ENCODE data around the gene CABP7. TPM values are rescaled to one million over a fixed set of nuclear protein-coding genes. Genes with fewer than 3 reads are reported as not detected.

CABP7 gene
- total and polyA plus RNA-seq, 4 donors = 0.08 TPM; not detected in 3

GRCh38 chr22:29765905-29766631, 46.3 kb downstream of the CABP7 start:
- H3K27me3 ChIP-seq (ENCODE audit: control insufficient read depth in 4 of 4, insufficient read depth in 4 of 4, low read length in 3 of 4) = no peaks in the 10 kb centered on the region
- peak; percentile 60 for DNase-seq (ENCODE audit: low spot score)
- 53% methylated on average over 15 of the region's 15 CpGs for WGBS
- TF ChIP-seq FOXA1 (IDR thresholded peaks at IDR 0.05) = no peak
- no peak for TF ChIP-seq RAD21 (IDR thresholded peaks at IDR 0.05)
- TF ChIP-seq HNF4G (IDR thresholded peaks at IDR 0.05) = peak; percentile 6
- no peak for TF ChIP-seq JUND (IDR thresholded peaks at IDR 0.05)
- TF ChIP-seq, protein P1, sequence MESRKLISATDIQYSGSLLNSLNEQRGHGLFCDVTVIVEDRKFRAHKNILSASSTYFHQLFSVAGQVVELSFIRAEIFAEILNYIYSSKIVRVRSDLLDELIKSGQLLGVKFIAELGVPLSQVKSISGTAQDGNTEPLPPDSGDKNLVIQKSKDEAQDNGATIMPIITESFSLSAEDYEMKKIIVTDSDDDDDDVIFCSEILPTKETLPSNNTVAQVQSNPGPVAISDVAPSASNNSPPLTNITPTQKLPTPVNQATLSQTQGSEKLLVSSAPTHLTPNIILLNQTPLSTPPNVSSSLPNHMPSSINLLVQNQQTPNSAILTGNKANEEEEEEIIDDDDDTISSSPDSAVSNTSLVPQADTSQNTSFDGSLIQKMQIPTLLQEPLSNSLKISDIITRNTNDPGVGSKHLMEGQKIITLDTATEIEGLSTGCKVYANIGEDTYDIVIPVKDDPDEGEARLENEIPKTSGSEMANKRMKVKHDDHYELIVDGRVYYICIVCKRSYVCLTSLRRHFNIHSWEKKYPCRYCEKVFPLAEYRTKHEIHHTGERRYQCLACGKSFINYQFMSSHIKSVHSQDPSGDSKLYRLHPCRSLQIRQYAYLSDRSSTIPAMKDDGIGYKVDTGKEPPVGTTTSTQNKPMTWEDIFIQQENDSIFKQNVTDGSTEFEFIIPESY (IDR thresholded peaks at IDR 0.05) = no peak
- peak; percentile 32 to 36 for TF ChIP-seq HNF4A (conservative IDR thresholded peaks at IDR 0.05)
- H3K27ac ChIP-seq (ENCODE audit: low read depth in 1 of 2, low read length in 2 of 2) = peak overlapping the region; percentile 33 to 84
- H3K4me1 ChIP-seq (ENCODE audit: control insufficient read depth in 4 of 4, insufficient read depth in 4 of 4, low read length in 3 of 4) = peaks cover 5 to 25% (median 19%) of the 10 kb centered on the region in 4 donors
- peak overlapping the region; percentile 24 to 51 for H3K9ac ChIP-seq (ENCODE audit: low read depth in 1 of 2, low read length in 2 of 2)
- no peaks in the 10 kb centered on the region for H3K9me3 ChIP-seq (ENCODE audit: control insufficient read depth in 4 of 4, low read length in 3 of 4)
- peak overlapping the region; percentile 63 to 72 (median 68) for H3K4me3 ChIP-seq (ENCODE audit: low read depth in 1 of 3, low read length in 3 of 3)
- H3K36me3 ChIP-seq (ENCODE audit: control insufficient read depth in 4 of 4, insufficient read depth in 3 of 4, low read depth in 1 of 4, low read length in 3 of 4) = peaks cover 0 to 16% (median 11%) of the 10 kb centered on the region in 4 donors

- Histone ChIP-seq H3K27ac (ENCODE audit: low read depth in 1 of 2, low read length in 2 of 2) (peak within 1 kb of the TSS; percentile 83 to 84), H3K27me3 (ENCODE audit: control insufficient read depth in 4 of 4, insufficient read depth in 4 of 4, low read length in 3 of 4) (no peaks in the 10 kb centered on the region), H3K36me3 (ENCODE audit: control insufficient read depth in 4 of 4, insufficient read depth in 3 of 4, low read depth in 1 of 4, low read length in 3 of 4) (peaks cover 0 to 16% (median 11%) of the 10 kb centered on the region in 4 donors), H3K4me1 (ENCODE audit: control insufficient read depth in 4 of 4, insufficient read depth in 4 of 4, low read length in 3 of 4) (peaks cover 5 to 25% (median 19%) of the 10 kb centered on the region in 4 donors), H3K4me3 (ENCODE audit: low read depth in 1 of 3, low read length in 3 of 3) (peak within 1 kb of the TSS; percentile 68 to 97 (median 85)), H3K9ac (ENCODE audit: low read depth in 1 of 2, low read length in 2 of 2) (peak within 1 kb of the TSS; percentile 85 to 88), H3K9me3 (ENCODE audit: control insufficient read depth in 4 of 4, low read length in 3 of 4) (no peaks in the 10 kb centered on the region)
- under 1% methylated on average over 32 of the region's 32 CpGs for WGBS
- peak; percentile 91 for DNase-seq (ENCODE audit: low spot score)
- TF ChIP-seq NR2F2 (IDR thresholded peaks at IDR 0.05) (peak; percentile 30), RAD21 (IDR thresholded peaks at IDR 0.05) (peak; percentile 52 to 55), GABPA (IDR thresholded peaks at IDR 0.05 in 1 of 2, conservative IDR thresholded peaks at IDR 0.05 in 1 of 2) (peak in 1 of 2 donors; percentile 58), HNF4A (conservative IDR thresholded peaks at IDR 0.05) (peak; percentile 3 to 10), RXRA (IDR thresholded peaks at IDR 0.05) (peak; percentile 32 to 61), TAF1 (conservative IDR thresholded peaks at IDR 0.05) (peak; percentile 84), SP1 (IDR thresholded peaks at IDR 0.05) (peak; percentile 58), CTCF (IDR thresholded peaks at IDR 0.05; ENCODE audit: low read depth, low read length, missing input control) (no peak), FOXA2 (IDR thresholded peaks at IDR 0.05) (no peak), HNF4G (IDR thresholded peaks at IDR 0.05) (peak; percentile 2), YY1 (IDR thresholded peaks at IDR 0.05) (no peak)
- TF ChIP-seq, protein P1 (IDR thresholded peaks at IDR 0.05) = peak; percentile 93
- TF ChIP-seq, protein P2, sequence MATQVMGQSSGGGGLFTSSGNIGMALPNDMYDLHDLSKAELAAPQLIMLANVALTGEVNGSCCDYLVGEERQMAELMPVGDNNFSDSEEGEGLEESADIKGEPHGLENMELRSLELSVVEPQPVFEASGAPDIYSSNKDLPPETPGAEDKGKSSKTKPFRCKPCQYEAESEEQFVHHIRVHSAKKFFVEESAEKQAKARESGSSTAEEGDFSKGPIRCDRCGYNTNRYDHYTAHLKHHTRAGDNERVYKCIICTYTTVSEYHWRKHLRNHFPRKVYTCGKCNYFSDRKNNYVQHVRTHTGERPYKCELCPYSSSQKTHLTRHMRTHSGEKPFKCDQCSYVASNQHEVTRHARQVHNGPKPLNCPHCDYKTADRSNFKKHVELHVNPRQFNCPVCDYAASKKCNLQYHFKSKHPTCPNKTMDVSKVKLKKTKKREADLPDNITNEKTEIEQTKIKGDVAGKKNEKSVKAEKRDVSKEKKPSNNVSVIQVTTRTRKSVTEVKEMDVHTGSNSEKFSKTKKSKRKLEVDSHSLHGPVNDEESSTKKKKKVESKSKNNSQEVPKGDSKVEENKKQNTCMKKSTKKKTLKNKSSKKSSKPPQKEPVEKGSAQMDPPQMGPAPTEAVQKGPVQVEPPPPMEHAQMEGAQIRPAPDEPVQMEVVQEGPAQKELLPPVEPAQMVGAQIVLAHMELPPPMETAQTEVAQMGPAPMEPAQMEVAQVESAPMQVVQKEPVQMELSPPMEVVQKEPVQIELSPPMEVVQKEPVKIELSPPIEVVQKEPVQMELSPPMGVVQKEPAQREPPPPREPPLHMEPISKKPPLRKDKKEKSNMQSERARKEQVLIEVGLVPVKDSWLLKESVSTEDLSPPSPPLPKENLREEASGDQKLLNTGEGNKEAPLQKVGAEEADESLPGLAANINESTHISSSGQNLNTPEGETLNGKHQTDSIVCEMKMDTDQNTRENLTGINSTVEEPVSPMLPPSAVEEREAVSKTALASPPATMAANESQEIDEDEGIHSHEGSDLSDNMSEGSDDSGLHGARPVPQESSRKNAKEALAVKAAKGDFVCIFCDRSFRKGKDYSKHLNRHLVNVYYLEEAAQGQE (IDR thresholded peaks at IDR 0.05) = peak; percentile 82
Measured at GRCh38 chr22:29766632-29767170, 46.9 kb downstream of the CABP7 start, which contains the start of gene ZMAT5. Gene ZMAT5 (minus strand): TSS chr22:29767007. CDS start chr22:29748544, 18,463 bp downstream.
